ENCODE data around the gene ARID4B.
"Not testable (repeated sequence)": the region's sequence is repeated elsewhere in the genome, so short reads cannot be mapped to it uniquely, and the experiment has no call there.

ARID4B gene

DNA sequence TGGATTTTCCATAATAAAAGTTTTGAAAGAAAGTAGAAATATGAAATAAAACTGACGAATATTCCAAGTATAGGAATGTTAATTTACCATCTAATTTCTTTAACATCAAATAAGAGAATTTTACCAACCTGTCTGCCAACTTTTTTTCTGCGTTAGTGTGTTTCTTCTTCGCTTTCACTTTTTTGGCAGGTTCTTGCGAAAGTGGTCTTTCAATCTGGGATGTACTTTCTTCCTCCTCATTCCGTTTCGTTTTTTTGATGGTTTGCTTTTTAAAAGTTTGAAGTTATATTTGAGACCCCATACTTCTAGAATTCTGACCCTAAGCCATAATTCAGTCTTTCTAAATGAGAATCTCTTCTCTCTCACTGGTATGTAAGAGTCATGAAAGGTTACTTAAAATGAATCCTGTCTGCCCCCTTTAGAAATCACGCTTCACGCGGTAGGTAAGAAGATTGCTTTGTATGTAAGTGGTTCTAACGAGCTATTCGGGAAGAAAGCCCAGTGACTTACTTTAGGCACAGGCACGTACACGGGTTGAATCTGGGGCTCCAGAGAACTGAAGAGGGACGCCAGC, 167.5 kb downstream of the ARID4B start:
- peak in 1 of 3 experiments; percentile 13 for DNase-seq (ENCODE audit: low read depth in 3 of 3)

DNA sequence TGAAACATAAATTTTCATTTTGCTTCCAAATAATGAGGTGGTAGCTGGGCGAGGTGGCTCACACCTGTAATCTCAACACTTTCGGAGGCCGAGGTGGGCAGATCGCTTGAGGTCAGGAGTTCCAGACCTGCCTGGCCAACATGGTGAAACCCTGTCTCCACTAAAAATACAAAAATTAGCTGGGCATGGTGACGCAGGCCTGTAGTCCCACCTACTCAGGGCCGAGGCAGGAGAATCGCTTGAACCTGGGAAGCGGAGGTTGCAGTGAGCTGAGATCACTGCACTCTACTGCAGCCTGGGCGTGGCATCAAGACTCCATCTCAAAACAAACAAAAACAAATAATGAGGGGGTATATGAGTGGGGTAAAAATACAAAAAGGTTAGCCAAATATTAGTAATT, 168.0 kb downstream of the ARID4B start:
- not testable (repeated sequence) for DNase-seq (ENCODE audit: low read depth in 3 of 3)

DNA sequence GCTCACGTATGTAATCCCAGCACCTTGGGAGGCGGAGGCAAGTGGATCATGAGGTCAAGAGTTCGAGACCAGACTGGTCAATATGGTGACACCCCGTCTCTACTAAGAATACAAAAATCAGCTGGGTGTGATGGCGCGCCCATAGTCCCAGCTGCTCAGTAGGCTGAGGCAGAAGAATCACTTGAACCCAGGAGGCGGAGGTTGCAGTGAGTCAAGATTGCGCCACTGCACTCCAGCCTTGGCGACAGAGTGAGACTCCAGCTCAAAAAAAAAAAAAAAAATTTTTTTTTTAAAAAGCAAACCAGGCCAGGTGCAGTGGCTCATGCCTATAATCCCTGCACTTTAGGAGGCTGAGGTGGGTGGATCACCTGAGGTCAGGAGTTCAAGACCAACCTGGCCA, 168.7 kb downstream of the ARID4B start:
- not testable (repeated sequence) for DNase-seq (ENCODE audit: low read depth in 3 of 3)

GRCh38 chr1:235158680-235159079, 169.3 kb downstream of the ARID4B start:
- no peak for DNase-seq (ENCODE audit: low read depth in 3 of 3)

GRCh38 chr1:235157150-235157549, 170.8 kb downstream of the ARID4B start:
- no peak for DNase-seq (ENCODE audit: low read depth in 3 of 3)

DNA sequence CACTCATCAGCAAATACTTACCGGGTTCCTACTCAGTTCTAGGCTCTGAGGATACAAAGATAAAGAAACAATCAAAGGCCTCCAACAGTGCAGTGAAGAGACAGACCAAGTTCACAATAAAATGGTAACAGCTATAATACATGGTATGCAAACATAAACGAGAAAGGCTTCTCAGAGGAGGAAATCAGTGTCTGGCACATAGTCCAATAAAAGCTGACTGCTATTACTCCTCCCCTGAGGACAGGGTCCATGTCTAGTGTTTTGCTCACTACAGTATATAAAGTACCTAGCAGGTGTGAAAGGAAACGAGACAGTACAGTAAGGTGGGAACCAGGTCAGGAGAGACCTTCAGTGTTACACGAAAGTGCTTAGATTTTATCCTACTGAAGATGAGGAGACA, 171.2 kb downstream of the ARID4B start:
- no peak for DNase-seq (ENCODE audit: low read depth in 3 of 3)

GRCh38 chr1:235156265-235156664, 171.7 kb downstream of the ARID4B start:
- DNase-seq (ENCODE audit: low read depth in 3 of 3), result no peak

DNA sequence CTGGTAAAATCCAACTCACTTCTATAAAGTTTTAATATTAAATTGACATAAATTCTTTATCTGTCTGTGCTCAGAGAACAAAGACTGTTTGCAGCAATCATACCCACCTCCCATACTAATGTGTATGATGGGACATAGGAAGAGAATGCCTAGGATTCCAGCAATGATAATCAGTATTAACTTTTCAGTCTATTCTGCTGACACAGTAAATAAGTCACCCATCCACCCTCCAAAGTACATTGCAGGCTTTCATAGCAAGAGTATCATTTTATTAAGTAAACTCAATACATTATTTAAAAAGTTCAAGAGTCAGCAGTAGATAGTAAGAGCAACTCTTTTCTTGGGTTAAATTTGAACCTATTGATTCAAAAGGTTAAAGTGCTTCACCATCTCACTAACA, 175.7 kb downstream of the ARID4B start:
- no peak for DNase-seq (ENCODE audit: low read depth in 3 of 3)

DNA sequence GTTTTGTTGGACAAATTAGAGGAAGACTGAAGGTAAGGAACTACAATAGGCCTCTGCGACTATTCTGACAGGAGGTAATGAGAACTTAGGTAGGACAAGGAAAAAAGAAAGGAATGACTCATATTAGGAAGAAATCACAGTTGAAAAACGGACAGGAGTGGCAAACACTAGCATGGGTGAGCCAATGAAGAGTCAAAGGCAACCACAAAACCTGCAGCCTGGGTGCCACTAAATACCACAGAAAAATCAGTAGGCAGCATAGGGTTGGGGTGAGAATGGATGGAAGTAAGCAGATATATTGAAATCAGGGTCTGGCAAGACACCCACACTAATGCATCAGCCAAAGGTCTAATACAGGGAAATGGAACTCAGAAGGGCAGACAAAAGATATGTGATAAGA, 176.9 kb downstream of the ARID4B start:
- DNase-seq (ENCODE audit: low read depth in 3 of 3), result no peak

DNA sequence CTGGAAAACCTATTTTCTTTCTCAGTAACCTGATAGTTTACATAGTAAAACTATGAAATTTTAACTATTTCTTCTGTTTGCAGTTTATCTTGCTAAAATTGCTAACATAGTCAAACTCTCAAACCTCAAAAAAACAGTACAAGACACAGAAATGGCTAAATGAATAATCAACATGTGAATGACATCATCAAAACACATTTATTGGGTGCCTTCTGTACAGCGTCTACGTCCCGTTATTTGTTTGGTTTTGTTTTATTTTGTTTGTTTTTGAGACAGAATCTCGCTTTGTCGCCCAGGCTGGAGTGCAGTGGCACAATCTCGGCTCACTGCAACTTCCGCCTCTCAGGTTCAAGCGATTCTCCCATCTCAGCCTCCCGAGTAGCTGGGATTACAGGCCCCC, 178.2 kb downstream of the ARID4B start:
- no peak for DNase-seq (ENCODE audit: low read depth in 3 of 3)

DNA sequence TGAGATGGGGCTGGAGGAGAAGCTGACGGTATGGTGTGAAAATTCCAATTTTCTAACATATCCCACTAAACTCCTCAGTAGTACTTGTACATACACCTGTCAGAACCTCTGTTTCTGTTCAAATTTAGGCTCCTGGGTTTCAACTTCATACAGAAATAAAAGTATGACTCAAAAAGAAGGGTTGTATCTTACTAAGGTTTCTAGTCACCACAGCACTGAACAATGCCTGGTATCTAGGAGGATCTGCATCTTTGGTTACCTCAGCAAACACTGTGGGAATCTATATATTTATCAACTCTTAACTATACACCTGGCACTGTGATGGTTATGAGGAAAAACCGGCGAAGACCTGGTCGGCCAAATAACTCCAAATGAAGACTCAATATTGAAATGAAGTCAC, 180.7 kb downstream of the ARID4B start:
- DNase-seq (ENCODE audit: low read depth in 3 of 3), result no peak

DNA sequence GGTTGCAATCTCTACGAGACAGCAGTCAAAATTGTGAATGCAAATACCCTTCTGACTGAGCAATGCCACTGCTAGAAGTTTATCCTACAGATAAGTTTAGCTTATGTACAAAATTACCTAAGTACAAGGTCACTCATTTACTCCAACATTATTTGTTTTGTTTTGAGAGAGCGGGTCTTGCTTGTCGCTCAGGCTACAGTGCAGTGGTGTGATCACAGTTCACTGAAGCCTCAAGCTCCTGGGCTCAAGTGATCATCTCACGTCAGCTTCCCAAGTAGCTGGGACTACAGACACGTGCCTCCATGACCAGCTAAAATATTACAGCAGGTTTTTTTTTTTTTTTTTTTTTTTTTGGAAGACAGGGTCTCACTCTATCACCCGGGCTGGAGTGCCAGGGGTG, 182.3 kb downstream of the ARID4B start:
- no peak for DNase-seq (ENCODE audit: low read depth in 3 of 3)

DNA sequence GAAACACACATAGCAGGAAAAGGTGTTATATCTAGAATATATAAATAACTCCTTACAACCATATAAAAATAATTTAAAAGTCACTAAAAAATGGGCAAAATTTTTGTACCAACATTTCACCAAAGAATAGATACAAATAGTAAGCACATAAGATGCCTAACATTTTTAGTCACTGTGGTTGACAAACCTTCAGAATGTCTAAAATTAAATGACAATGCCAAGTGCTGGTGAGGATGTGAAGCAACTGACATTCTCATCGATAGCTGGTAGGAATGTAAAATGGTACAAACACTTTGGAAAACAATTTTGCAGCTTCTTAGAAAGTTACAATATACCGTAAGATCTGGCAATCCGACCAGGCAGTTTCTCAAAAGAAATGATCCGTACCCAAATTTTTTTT, 185.0 kb downstream of the ARID4B start:
- no peak for DNase-seq (ENCODE audit: low read depth in 3 of 3)

- DNase-seq (ENCODE audit: low read depth in 3 of 3), result no peak
Measured at GRCh38 chr1:235139315-235139714, 188.7 kb downstream of the ARID4B start.

GRCh38 chr1:235138821-235139220, 189.2 kb downstream of the ARID4B start:
- DNase-seq (ENCODE audit: low read depth in 3 of 3), result no peak

DNA sequence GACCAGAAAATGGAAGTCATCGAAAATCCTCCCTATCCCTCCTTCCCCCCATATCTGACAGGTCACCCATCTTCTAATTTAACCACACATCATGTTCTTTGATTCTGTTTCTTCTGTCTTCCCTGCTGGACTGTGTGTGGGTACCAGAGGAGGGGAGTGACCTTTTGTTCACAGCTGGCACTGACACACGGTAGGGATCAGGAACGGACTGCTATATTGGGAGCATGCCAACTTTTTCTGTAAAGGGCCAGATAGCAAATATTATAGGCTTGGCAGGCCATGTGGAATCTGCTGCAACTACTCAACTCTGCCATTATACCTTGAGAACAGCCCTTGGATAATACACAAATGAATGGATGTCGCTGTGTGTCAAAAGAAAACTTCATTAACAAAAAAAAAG, 191.9 kb downstream of the ARID4B start:
- no peak for DNase-seq (ENCODE audit: low read depth in 3 of 3)

DNA sequence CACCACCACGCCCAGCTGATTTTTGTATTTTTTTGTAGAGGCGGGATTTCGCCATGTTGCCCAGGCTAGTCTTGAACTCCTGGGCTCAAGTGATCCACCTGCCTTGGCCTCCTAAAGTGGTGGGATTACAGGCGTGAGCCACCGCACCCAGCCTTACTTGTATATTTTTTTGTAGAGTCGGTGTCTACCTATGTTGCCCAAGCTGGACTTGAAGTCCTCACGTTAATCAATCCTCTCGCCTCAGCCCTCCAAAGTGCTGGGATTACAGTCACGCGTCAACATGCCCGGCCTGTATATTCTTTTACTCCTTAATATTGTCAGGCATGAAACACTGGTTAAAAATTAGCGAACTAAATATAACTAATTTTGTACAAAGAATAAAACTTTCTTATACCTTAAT, 193.8 kb downstream of the ARID4B start:
- DNase-seq (ENCODE audit: low read depth in 3 of 3), result no peak

DNA sequence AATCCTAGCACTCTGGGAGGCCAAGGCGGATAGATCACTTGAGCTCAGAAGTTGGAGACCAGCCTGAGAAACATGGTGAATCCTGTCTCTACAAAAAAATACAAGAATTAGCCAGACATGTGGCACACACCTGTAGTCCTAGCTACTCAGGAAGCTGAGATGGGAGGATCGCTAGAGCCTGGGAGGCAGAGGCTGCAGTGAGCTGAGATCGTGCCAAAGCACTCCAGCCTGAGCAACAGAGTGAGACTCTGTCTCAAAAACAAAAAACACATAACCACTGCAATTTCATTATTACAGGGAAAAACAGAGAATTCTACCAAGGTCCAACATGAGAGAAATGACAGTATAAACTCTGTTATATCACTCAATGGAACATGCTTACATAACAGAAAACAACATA, 194.9 kb downstream of the ARID4B start:
- DNase-seq (ENCODE audit: low read depth in 3 of 3), result no peak

DNA sequence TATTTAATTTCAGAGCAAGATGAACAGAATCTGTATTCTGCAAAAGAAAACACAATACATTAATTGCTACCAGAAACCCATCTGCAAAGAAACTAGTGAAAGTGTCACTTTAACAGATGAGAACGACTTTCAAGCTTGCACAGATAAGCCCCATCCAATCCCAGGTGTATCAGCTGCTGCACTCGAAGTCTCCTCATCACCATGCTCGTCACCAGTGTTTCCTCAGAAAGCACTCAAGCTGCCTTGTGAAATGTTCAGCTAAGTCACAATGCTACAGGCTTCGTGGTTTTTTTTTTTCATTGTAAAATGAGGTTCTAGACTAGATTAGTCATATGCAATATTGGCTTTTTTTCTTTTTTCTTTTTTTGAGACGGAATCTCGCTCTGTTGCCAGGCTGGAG, 196.0 kb downstream of the ARID4B start:
- DNase-seq (ENCODE audit: low read depth in 3 of 3), result no peak

DNA sequence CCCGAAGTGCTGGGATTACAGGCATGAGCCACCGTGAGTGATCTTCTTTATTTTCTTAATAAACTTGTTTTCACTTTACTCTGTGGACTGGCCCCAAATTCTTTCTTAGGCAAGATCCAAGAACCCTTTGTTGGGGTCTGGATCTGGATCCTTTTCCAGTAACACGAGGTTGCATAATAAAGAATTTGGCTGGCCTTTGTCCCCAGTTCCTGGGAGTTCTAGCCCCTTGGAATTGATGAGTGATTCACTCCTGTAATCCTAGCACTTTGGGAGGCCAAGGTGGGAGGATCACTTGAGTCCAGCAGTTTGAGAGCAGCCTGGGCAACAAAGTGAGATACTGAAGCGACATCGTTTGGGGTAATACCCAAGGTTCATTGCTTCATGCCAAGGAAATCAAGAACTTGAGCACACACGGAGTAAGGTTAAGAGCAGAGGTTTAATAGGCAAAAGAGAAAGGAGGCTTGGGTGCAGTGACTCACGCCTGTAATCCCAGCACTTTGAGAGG, 197.2 kb downstream of the ARID4B start:
- DNase-seq (ENCODE audit: low read depth in 3 of 3), result no peak

GRCh38 chr1:235129774-235130570, 198.0 kb downstream of the ARID4B start:
- no peak for DNase-seq (ENCODE audit: low read depth in 3 of 3)

DNA sequence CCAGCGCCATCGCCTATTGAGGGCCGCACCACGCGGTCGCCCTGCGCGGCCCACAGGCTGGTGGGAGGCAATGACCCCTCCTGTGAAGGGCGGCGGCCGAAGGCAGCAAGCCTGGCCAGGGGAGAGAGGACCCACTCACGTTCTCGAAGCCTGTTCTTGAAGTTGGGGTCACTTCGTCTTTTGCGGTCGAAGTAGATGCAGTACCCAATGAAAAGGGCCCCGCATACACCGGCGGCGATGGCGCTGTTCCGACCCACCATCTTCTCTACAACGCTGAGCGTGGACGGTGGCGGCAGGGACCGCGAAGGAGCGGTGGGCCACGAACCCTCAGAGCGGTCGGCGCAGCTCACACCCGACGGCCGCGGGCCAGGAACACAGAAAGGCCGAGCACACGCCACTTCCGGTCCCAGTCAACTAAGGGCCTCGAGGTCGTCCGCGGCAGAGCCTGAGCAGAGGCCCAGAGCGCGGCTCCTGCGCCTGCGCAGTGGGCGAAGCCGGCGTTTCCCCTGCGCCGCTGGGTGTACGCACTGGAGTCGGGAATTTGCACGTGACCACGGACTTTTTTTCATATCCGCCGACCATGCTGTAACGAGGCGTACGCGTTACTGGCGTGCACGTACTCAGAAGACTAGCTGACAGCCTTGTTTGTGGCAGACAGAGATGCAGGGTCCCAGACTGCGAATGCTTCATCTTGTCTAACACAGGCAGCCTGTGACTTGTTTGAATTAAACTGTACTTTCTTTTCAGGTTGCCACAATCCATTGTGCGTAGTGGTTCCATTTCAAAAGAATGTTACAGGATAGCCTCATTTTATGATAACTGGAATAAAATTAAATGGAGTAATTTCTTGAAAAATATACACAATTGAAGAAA, 199.3 kb downstream of the ARID4B start, which contains the start of gene TOMM20:
TOMM20 (minus strand) TSS at position 382 of the 873 bp plus-strand sequence; CDS start at position 260, 122 bp downstream.
- peak; percentile 88 to 94 (median 89) for DNase-seq (ENCODE audit: low read depth in 3 of 3)

All from stimulated activated CD4-positive, alpha-beta T cell treated with anti-CD3 and anti-CD28 coated beads, TNF-alpha, amount 100 ng/mL, for 24 hours (primary cell).